Endothelial cell of umbilical vein (primary cell): ENCODE measurements around the gene MEOX1. TPM values are rescaled to one million over a fixed set of nuclear protein-coding genes. Genes with fewer than 3 reads are reported as not detected.

Experiments
- BruUV-seq: library from RNA; stranded (reverse); fragments of 400-500 nt; replicated peaks from 2 replicates; lab custom pipeline; 2021; lab: Mats Ljungman, UMichigan
- CTCF ChIA-PET: fragments of 300-600, 350-600 bp; sonication (Branson Sonifier 250); formaldehyde crosslinking; loops from one replicate; lab custom pipeline; 2021; ENCODE audit warnings: antibody characterized with exemption, inconsistent platforms; lab: Charles Lee
- POLR2A ChIA-PET: fragments of 300-600, 350-600 bp; sonication (Branson Sonifier 250); formaldehyde crosslinking; loops from one replicate; lab custom pipeline; 2021; ENCODE audit warnings: antibody characterized with exemption, inconsistent platforms; lab: Charles Lee
- DNase-seq: peaks from one replicate; pipeline ENCODE4 v3.0.0-alpha.2; 2011; ENCODE audit warnings: low read depth, low spot score
- FAIRE-seq: peaks from 2 replicates; lab custom pipeline; 2011; peaks lifted over from hg19 to GRCh38; lab: Jason Lieb, UNC
- H2AFZ ChIP-seq: 2 replicates; pipeline ENCODE4 v1.6.0; 2012; ENCODE audit warnings: low read depth, low read length, control low read depth, inconsistent platforms
- H3K27ac ChIP-seq: 2 replicates; pipeline ENCODE4 v1.5.1; 2011; ENCODE audit warnings: low read depth, mild to moderate bottlenecking, control low read depth, low read length, moderate library complexity; ENCODE audit not compliant: insufficient read depth
- H3K27me3 ChIP-seq, 2 experiments: 2 replicates each; pipeline versions ENCODE4 v1.6.0 to v1.6.1; 2011; ENCODE audit warnings: low read length in 2 of 2, mixed read lengths in 1 of 2; ENCODE audit not compliant: control insufficient read depth in 2 of 2, insufficient read depth in 2 of 2
- H3K36me3 ChIP-seq, 2 experiments: 2 replicates in 1 of 2; 3 replicates in 1 of 2; pipeline ENCODE4 v1.5.1; 2011; ENCODE audit warnings: low read length in 2 of 2, mild to moderate bottlenecking in 1 of 2, moderate library complexity in 1 of 2; ENCODE audit not compliant: control insufficient read depth in 2 of 2, insufficient read depth in 2 of 2; ENCODE audit errors: extremely low read depth in 1 of 2
- H3K4me1 ChIP-seq: 3 replicates; pipeline ENCODE4 v1.5.1; 2011; ENCODE audit warnings: mild to moderate bottlenecking, low read length; ENCODE audit not compliant: control insufficient read depth, insufficient read depth; ENCODE audit errors: extremely low read depth
- H3K4me2 ChIP-seq: 2 replicates; pipeline ENCODE4 v1.6.1; 2011; ENCODE audit warnings: low read length, control low read depth, mixed read lengths; ENCODE audit not compliant: insufficient read depth
- H3K4me3 ChIP-seq, 3 experiments: fragments of 200-600 bp in 1 of 3; sonication (generic), shearing (Covaris generic) in 1 of 3; replicated peaks in 1 of 3; 2 replicates each; pipeline ENCODE4 v1.5.1; 2011 to 2016; ENCODE audit warnings: control low read depth in 3 of 3, low read length in 3 of 3, mild to moderate bottlenecking in 2 of 3, inconsistent platforms in 1 of 3, low read depth in 1 of 3, moderate library complexity in 1 of 3; ENCODE audit not compliant: insufficient read depth in 1 of 3
- H3K79me2 ChIP-seq: 2 replicates; pipeline ENCODE4 v1.6.0; 2012; ENCODE audit warnings: low read length, inconsistent platforms; ENCODE audit not compliant: control insufficient read depth, insufficient read depth
- H3K9ac ChIP-seq: replicated peaks from 2 replicates; pipeline ENCODE3; 2011; ENCODE audit warnings: low read length, control low read depth; ENCODE audit not compliant: insufficient read depth; ENCODE audit errors: extremely low read depth
- H3K9me1 ChIP-seq: replicated peaks from 3 replicates; pipeline ENCODE4 v1.6.0; 2011; ENCODE audit warnings: mild to moderate bottlenecking, low read length; ENCODE audit not compliant: control insufficient read depth, insufficient read depth; ENCODE audit errors: extremely low read depth
- H3K9me3 ChIP-seq: replicated peaks from 2 replicates; pipeline ENCODE4 v1.5.1; 2012; ENCODE audit warnings: low read length, inconsistent platforms; ENCODE audit not compliant: control insufficient read depth, insufficient read depth
- H4K20me1 ChIP-seq: replicated peaks from 2 replicates; pipeline ENCODE3; 2011; ENCODE audit warnings: mild to moderate bottlenecking, low read length; ENCODE audit not compliant: control insufficient read depth, insufficient read depth; ENCODE audit errors: extremely low read depth
- EZH2 ChIP-seq: IDR thresholded peaks from 2 replicates; pipeline ENCODE4 v1.6.1; 2012; ENCODE audit warnings: borderline replicate concordance, low read depth, mild to moderate bottlenecking, moderate library complexity, low read length, inconsistent platforms; ENCODE audit not compliant: severe bottlenecking
- FOS ChIP-seq: IDR thresholded peaks from 2 replicates; pipeline ENCODE4 v1.6.1; 2011; ENCODE audit warnings: mild to moderate bottlenecking, low read length, moderate library complexity, borderline replicate concordance; ENCODE audit not compliant: insufficient read depth
- GATA2 ChIP-seq: IDR thresholded peaks from 2 replicates; pipeline ENCODE4 v1.7.0; 2011; ENCODE audit warnings: low read depth, mild to moderate bottlenecking, moderate library complexity, mixed read lengths, low read length; ENCODE audit not compliant: insufficient read length, insufficient read depth
- JUN ChIP-seq: IDR thresholded peaks from 2 replicates; pipeline ENCODE4 v1.6.1; 2011; ENCODE audit warnings: borderline replicate concordance, low read depth; ENCODE audit not compliant: insufficient read length, insufficient read depth
- MYC ChIP-seq: IDR thresholded peaks from one replicate; pipeline ENCODE4 v1.6.1; 2011; ENCODE audit warnings: mild to moderate bottlenecking, low read depth, low read length
- POLR2A ChIP-seq: IDR thresholded peaks from 2 replicates; pipeline ENCODE4 v1.6.1; 2012; ENCODE audit warnings: low read depth, mild to moderate bottlenecking, control low read depth, low read length
- dilution Hi-C: fragments of 300-500 bp; cut with MboI; formaldehyde crosslinking; loops from one replicate; pipeline ENCODE4 v1.15.0; 2019; ENCODE audit warnings: low sequenced_read_pairs; ENCODE audit not compliant: extremely low pct_ligation_motif_present
- intact Hi-C: fragments of 100-400 bp; cut with micrococcal nuclease; formaldehyde crosslinking; loops from one replicate; pipeline ENCODE4 v1.10.0; 2022
- polyA plus RNA-seq, 4 experiments: library from polyadenylated mRNA; depleted of rRNA in 3 of 4; stranded (reverse) in 3 of 4; unstranded in 1 of 4; fragments of >200 nt; gene quantifications; 2 replicates each; pipeline versions ENCODE4 v1.2.1 to v1.2.3, GENCODE V29; 2011 to 2012; ENCODE audit warnings: missing spikeins in 1 of 4
- total RNA-seq: library from RNA; stranded (reverse); gene quantifications from 2 replicates; pipeline ENCODE4 v1.2.3, GENCODE V29; 2021
- TF ChIP-seq, protein P1 (sequence below): IDR thresholded peaks from 2 replicates; pipeline ENCODE4 v1.6.1; 2011; ENCODE audit not compliant: insufficient read depth, insufficient read length
- TF ChIP-seq, protein P2 (sequence below), 2 donors: IDR thresholded peaks; 1 replicate in 1 of 2; 2 replicates in 1 of 2; pipeline ENCODE4 v1.5.1; 2011; ENCODE audit warnings: low read length in 2 of 2, mild to moderate bottlenecking in 2 of 2, moderate library complexity in 2 of 2, control low read depth in 1 of 2, inconsistent platforms in 1 of 2, low read depth in 1 of 2; ENCODE audit not compliant: insufficient read depth in 1 of 2; ENCODE audit errors: extremely low read depth in 1 of 2

Gene MEOX1
- total and polyA plus RNA-seq, 2 donors (not counting 3 experiments of a cell fraction or from before 2014, with no cell fraction given) = 0.06 TPM; not detected in 1

DNA sequence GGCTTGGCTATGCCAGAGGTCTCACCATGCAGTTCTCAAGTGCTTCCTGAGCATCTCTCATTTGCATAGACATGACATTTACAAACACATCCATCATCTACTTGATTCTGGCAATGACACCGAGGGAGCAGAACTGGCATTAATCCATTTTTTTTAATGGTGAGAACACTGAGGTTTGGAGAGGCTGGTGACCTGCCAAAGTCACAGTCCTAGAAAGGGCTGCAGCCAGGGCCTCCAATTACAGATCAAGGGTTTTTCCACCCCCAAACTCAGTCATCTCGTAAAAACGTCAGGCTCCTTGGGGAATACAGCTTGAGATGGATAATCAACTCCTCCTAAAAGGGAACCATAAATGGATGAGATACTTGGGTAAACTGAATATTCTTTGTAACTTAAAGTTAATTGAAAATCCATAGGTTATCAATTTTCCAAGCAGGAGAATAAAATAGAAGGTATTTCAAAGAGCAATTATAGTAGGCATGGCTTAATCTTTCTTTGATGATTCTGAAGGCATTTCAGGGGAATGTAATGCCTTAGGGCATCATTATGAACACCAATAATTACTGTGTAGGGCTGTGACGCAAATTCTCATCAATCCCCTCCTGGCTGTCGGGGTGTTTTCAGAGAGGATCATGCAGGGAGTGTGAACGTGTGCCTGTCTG is 9.4 kb upstream of the MEOX1 start:
- H3K4me3 ChIP-seq = no peak overlapping the region
- H3K4me1 ChIP-seq = no peaks in the 10 kb centered on the region
- FAIRE-seq = no peak
- H2AFZ ChIP-seq = no peak overlapping the region
- no peak overlapping the region for H3K4me2 ChIP-seq
- no peak overlapping the region for H3K27ac ChIP-seq
- H3K36me3 ChIP-seq = no peaks in the 10 kb centered on the region
- no peak for DNase-seq
- H3K79me2 ChIP-seq = no peaks in the 10 kb centered on the region
- H3K9me1 ChIP-seq = no peaks in the 10 kb centered on the region
- no TSS peak for BruUV-seq
- H4K20me1 ChIP-seq = no peaks in the 10 kb centered on the region
- CTCF ChIA-PET = interaction anchor here (1.5 to 5.3 kb wide), 2 partner anchors 80 to 95 kb away, joined by 3 to 595 read pairs; no protein-coding TSS in a partner anchor
- intact Hi-C loops = no loop called here
- dilution Hi-C loops = no loop called here
- no peak overlapping the region for H3K9ac ChIP-seq
- H3K9me3 ChIP-seq = no peaks in the 10 kb centered on the region
- POLR2A ChIA-PET = no interaction called here
- TF ChIP-seq, protein P1, sequence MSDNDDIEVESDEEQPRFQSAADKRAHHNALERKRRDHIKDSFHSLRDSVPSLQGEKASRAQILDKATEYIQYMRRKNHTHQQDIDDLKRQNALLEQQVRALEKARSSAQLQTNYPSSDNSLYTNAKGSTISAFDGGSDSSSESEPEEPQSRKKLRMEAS = no peak
- TF ChIP-seq, protein P2, sequence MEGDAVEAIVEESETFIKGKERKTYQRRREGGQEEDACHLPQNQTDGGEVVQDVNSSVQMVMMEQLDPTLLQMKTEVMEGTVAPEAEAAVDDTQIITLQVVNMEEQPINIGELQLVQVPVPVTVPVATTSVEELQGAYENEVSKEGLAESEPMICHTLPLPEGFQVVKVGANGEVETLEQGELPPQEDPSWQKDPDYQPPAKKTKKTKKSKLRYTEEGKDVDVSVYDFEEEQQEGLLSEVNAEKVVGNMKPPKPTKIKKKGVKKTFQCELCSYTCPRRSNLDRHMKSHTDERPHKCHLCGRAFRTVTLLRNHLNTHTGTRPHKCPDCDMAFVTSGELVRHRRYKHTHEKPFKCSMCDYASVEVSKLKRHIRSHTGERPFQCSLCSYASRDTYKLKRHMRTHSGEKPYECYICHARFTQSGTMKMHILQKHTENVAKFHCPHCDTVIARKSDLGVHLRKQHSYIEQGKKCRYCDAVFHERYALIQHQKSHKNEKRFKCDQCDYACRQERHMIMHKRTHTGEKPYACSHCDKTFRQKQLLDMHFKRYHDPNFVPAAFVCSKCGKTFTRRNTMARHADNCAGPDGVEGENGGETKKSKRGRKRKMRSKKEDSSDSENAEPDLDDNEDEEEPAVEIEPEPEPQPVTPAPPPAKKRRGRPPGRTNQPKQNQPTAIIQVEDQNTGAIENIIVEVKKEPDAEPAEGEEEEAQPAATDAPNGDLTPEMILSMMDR (IDR thresholded peaks at IDR 0.05; ENCODE audit: extremely low read depth in 1 of 2, insufficient read depth in 1 of 2, low read depth in 1 of 2, low read length in 2 of 2) = no peak
- TF ChIP-seq POLR2A (no peak), EZH2 (no peak), MYC (no peak), FOS (no peak), GATA2 (no peak), JUN (no peak)
- no peaks in the 10 kb centered on the region for H3K27me3 ChIP-seq
